Natural killer cell treated with Interleukin-12 subunit alpha and Interleukin-12 subunit beta and Interleukin-15 and Interleukin-18, amount 100 ng/mL, for 72 hours (primary cell): Measurements from ENCODE around the gene IFITM5. TPM values are rescaled to one million over a fixed set of nuclear protein-coding genes. Genes with fewer than 3 reads are reported as not detected.

Experiments
- ATAC-seq, 2 donors: fragments of 150-1000 bp; cut with Tn5 transposase in 1 of 2; sonication (Bioruptor Pico), chemical (Tn5 transposase) in 1 of 2; 2 replicates each; pipeline ENCODE4 v1.10.0; 2021
- DNase-seq: peaks from one replicate; pipeline ENCODE4 v3.0.0; 2022; ENCODE audit warnings: low spot score
- H3K27ac Mint-ChIP-seq, 2 donors: 1 replicate in 1 of 2; 2 replicates in 1 of 2; pipeline ENCODE4 v1.8.0; 2022; ENCODE audit warnings: mixed read lengths in 2 of 2, mild to moderate bottlenecking in 1 of 2, moderate library complexity in 1 of 2
- H3K27me3 Mint-ChIP-seq, 2 donors: 1 replicate in 1 of 2; 2 replicates in 1 of 2; pipeline ENCODE4 v1.8.0; 2022; ENCODE audit warnings: mixed read lengths in 2 of 2
- H3K36me3 Mint-ChIP-seq: one replicate; pipeline ENCODE4 v1.8.0; 2022; ENCODE audit warnings: mixed read lengths
- H3K4me1 Mint-ChIP-seq, 2 donors: 1 replicate in 1 of 2; 2 replicates in 1 of 2; pipeline ENCODE4 v1.8.0; 2022; ENCODE audit warnings: low read depth in 2 of 2, mixed read lengths in 2 of 2, mild to moderate bottlenecking in 1 of 2
- H3K4me3 Mint-ChIP-seq: one replicate; pipeline ENCODE4 v1.8.0; 2022; ENCODE audit warnings: mixed read lengths
- H3K9me3 Mint-ChIP-seq: 2 replicates; pipeline ENCODE4 v1.8.0; 2022; ENCODE audit warnings: mixed read lengths
- total RNA-seq, 2 donors: library from RNA; stranded (reverse); gene quantifications; one replicate each; pipeline ENCODE4 v1.2.3, GENCODE V29; 2022

The IFITM5 gene
- total RNA-seq, 2 donors from 2014 or later, result not detected

DNA sequence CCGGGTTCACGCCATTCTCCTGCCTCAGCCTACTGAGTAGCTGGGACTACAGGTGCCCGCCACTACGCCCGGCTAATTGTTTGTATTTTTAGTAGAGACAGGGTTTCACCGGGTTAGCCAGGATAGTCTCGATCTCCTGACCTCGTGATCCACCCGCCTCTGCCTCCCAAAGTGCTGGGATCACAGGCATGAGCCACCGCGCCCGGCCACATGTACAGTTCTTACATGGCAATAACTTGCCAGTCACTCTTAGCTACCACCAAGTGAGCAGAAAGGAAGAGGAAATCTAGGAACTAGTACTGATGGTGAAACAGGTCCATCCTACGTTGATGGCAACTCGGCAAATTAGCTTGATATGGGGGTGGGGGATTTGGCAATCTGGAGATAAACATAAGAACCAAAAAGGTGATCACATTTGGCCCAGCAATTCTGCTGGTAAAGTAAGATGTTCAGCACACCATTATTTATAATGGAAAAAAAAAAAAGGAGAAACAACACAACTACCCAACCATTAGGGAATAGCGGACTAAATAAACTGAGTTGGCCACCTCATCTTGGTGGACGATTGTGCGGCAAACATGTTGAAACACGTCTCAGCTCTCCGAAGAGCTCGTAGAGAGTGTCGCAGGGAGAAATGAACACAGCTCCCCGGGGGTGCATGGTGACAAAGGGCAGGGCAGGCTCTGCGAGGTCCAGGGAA is 15.8 kb downstream of the IFITM5 start:
- Mint-ChIP-seq H3K27ac (no peak overlapping the region), H3K4me1 (peaks cover 17 to 40% of the 10 kb centered on the region in 2 donors), H3K27me3 (peaks cover 20 to 35% of the 10 kb centered on the region in 2 donors), H3K36me3 (no peaks in the 10 kb centered on the region), H3K9me3 (no peaks in the 10 kb centered on the region), H3K4me3 (no peak overlapping the region)
- DNase-seq (peak; percentile 52), ATAC-seq (no peak)

DNA sequence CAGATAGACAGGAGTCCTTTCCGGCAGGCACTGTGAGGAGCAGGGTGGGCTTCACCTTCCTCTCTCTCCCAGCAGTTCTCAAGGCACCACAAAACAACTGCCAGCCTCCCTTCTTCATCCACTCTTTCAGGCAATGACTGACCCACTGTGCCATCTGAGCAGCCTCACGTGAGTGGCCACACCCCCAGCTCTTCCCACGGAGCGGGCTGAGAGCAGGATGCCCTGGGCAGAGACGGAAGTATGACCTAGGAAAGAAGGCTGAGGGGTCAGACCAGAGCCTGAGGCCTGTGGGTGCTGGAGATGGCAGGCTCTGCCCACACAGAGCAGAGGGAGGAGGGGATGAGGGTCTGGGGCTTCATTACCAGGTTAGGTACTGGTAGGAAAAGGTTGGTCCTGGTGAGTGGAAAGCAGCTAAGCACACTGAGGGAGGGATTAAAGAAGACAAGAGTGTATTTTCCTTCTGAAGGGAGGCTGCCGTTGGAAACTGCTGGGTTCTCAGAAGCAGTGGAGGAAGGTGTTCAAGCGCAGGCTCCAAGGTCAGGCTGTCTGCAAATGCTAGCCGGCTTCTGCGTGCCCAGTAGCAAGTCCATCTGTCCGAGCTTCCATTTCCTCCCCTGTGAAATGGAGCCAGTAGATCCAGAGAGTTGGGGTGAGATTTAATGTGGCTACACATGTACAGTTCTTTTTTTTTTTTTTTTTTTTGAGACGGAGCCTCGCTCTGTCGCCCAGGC is 16.5 kb downstream of the IFITM5 start:
- peaks cover 18 to 40% of the 10 kb centered on the region in 2 donors for H3K4me1 Mint-ChIP-seq
- no peak for ATAC-seq
- no peak for DNase-seq
- H3K27me3 Mint-ChIP-seq, result peaks cover 20 to 33% of the 10 kb centered on the region in 2 donors
- H3K27ac Mint-ChIP-seq, result no peak overlapping the region
- peak overlapping the region; percentile 34 for H3K4me3 Mint-ChIP-seq
- H3K36me3 Mint-ChIP-seq, result no peaks in the 10 kb centered on the region
- H3K9me3 Mint-ChIP-seq, result no peaks in the 10 kb centered on the region

DNA sequence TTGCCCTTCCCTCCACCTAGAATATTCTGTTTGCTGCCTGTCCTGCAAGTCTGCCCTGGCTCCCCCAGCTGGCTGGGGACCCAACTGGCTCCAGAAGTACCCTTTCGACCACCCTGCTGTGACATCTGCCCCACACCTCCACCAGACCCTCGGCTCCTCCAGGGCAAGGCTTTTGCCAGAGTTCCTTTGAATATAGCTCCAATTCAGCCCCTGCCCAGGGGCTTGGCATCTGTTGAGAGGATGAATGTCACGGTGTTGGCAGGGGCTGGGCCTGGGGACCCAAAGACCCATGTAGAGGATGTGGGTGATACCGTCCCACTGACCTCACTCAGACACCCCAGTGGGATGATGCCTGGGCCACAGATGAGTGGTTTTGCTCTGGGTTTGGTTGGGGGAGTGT is 17.2 kb downstream of the IFITM5 start:
- Mint-ChIP-seq H3K4me3 (peak overlapping the region; percentile 34), H3K27ac (no peak overlapping the region), H3K9me3 (no peaks in the 10 kb centered on the region), H3K4me1 (peaks cover 19 to 41% of the 10 kb centered on the region in 2 donors), H3K27me3 (peaks cover 20 to 32% of the 10 kb centered on the region in 2 donors), H3K36me3 (no peaks in the 10 kb centered on the region)
- no peak for DNase-seq
- ATAC-seq, result no peak

DNA sequence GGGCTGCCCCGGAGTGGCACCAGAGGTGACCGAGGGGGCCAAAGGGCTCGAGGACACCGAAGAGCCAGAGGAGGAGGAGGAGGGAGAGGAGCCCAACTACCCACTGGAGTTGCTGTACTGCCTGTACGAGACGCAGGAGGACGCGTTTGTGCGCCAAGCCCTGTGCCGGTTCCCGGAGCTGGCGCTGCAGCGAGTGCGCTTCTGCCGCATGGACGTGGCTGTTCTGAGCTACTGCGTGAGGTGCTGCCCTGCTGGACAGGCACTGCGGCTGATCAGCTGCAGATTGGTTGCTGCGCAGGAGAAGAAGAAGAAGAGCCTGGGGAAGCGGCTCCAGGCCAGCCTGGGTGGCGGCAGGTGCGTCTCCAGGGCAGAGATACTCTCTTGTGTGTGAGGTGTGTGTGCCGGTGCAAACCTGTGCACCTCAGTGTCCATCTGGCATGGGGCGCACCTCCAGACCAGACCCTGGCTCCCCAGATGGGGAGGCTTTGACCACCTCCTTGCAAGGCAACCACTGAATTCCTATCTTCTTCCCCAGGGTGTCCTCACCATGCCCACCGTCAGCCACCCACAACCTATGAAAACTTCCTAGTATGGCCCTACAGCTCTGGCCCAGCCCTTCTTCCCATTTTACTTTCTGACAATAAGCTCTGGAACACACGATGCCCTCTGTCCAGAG is 17.7 kb downstream of the IFITM5 start:
- H3K36me3 Mint-ChIP-seq, result no peaks in the 10 kb centered on the region
- H3K27ac Mint-ChIP-seq, result no peak overlapping the region
- peaks cover 20 to 28% of the 10 kb centered on the region in 2 donors for H3K27me3 Mint-ChIP-seq
- peak overlapping the region; percentile 62 for H3K4me3 Mint-ChIP-seq
- H3K4me1 Mint-ChIP-seq, result peaks cover 19 to 38% of the 10 kb centered on the region in 2 donors
- DNase-seq (peak; percentile 50), ATAC-seq (no peak)
- H3K9me3 Mint-ChIP-seq, result no peaks in the 10 kb centered on the region

DNA sequence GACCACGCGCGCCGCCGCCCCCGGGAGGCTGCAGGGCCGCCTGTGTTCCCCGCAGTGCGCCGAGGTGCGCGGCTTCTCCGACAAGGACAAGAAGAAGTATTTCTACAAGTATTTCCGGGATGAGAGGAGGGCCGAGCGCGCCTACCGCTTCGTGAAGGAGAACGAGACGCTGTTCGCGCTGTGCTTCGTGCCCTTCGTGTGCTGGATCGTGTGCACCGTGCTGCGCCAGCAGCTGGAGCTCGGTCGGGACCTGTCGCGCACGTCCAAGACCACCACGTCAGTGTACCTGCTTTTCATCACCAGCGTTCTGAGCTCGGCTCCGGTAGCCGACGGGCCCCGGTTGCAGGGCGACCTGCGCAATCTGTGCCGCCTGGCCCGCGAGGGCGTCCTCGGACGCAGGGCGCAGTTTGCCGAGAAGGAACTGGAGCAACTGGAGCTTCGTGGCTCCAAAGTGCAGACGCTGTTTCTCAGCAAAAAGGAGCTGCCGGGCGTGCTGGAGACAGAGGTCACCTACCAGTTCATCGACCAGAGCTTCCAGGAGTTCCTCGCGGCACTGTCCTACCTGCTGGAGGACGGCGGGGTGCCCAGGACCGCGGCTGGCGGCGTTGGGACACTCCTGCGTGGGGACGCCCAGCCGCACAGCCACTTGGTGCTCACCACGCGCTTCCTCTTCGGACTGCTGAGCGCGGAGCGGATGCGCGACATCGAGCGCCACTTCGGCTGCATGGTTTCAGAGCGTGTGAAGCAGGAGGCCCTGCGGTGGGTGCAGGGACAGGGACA is 18.4 kb downstream of the IFITM5 start:
- ATAC-seq (peak; percentile 56 to 57), DNase-seq (peak; percentile 68)
- Mint-ChIP-seq H3K4me1 (peaks cover 19 to 38% of the 10 kb centered on the region in 2 donors), H3K4me3 (peak overlapping the region; percentile 62), H3K27me3 (peaks cover 20 to 25% of the 10 kb centered on the region in 2 donors), H3K27ac (no peak overlapping the region), H3K9me3 (no peaks in the 10 kb centered on the region), H3K36me3 (no peaks in the 10 kb centered on the region)

DNA sequence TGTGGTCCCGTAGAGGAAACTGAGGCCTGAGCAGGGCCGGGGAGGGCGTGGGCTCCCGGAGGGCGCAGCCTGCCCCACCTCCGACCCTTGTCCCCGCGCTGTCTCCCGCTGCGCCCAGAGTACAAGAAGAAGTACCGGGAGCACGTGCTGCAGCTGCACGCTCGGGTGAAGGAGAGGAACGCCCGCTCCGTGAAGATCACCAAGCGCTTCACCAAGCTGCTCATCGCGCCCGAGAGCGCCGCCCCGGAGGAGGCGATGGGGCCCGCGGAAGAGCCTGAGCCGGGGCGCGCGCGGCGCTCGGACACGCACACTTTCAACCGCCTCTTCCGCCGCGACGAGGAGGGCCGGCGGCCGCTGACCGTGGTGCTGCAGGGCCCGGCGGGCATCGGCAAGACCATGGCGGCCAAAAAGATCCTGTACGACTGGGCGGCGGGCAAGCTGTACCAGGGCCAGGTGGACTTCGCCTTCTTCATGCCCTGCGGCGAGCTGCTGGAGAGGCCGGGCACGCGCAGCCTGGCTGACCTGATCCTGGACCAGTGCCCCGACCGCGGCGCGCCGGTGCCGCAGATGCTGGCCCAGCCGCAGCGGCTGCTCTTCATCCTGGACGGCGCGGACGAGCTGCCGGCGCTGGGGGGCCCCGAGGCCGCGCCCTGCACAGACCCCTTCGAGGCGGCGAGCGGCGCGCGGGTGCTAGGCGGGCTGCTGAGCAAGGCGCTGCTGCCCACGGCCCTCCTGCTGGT is 19.2 kb downstream of the IFITM5 start:
- ATAC-seq, result peak; percentile 53 to 68
- Mint-ChIP-seq H3K36me3 (no peaks in the 10 kb centered on the region), H3K27ac (no peak overlapping the region), H3K9me3 (no peaks in the 10 kb centered on the region), H3K27me3 (peaks cover 20 to 23% of the 10 kb centered on the region in 2 donors), H3K4me1 (peaks cover 19 to 38% of the 10 kb centered on the region in 2 donors), H3K4me3 (no peak overlapping the region)
- DNase-seq, result peak; percentile 62

DNA sequence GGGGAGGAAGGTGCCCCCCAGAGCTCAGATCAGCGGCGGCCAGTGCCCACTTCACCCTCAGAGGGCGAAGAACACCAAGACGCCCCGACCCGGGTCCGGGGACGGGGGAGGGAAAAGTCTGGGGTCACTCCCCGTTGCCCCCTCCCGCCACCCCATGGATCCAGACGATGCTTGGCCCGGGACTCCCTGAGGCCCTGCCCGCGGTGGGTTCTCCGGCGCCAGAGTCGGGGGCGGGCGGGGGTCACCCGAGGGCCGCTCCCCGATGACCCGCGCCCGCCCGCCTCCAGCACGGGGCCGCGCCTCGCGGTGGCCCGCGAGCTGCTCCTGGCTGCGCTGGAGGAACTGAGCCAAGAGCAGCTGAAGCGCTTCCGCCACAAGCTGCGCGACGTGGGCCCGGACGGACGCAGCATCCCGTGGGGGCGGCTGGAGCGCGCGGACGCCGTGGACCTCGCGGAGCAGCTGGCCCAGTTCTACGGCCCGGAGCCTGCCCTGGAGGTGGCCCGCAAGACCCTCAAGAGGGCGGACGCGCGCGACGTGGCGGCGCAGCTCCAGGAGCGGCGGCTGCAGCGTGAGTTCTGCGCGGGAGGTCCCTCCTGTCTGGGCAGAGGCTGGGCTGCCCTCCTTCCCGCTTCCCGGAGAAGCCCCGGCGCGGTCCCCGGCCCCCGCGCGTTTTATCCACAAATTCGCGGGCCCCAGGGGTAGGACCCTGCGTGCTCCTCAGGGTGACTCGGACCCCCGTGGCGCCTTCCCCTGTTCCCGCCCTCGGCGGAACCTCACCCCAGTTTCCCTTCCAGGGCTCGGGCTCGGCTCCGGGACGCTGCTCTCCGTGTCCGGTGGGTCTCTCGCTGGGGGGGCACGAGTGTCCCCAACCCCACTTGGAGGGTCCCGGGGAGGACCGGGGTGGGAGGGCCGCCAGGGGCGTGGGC is 20.0 kb downstream of the IFITM5 start:
- no peaks in the 10 kb centered on the region for H3K36me3 Mint-ChIP-seq
- peaks cover 19 to 36% of the 10 kb centered on the region in 2 donors for H3K4me1 Mint-ChIP-seq

DNA sequence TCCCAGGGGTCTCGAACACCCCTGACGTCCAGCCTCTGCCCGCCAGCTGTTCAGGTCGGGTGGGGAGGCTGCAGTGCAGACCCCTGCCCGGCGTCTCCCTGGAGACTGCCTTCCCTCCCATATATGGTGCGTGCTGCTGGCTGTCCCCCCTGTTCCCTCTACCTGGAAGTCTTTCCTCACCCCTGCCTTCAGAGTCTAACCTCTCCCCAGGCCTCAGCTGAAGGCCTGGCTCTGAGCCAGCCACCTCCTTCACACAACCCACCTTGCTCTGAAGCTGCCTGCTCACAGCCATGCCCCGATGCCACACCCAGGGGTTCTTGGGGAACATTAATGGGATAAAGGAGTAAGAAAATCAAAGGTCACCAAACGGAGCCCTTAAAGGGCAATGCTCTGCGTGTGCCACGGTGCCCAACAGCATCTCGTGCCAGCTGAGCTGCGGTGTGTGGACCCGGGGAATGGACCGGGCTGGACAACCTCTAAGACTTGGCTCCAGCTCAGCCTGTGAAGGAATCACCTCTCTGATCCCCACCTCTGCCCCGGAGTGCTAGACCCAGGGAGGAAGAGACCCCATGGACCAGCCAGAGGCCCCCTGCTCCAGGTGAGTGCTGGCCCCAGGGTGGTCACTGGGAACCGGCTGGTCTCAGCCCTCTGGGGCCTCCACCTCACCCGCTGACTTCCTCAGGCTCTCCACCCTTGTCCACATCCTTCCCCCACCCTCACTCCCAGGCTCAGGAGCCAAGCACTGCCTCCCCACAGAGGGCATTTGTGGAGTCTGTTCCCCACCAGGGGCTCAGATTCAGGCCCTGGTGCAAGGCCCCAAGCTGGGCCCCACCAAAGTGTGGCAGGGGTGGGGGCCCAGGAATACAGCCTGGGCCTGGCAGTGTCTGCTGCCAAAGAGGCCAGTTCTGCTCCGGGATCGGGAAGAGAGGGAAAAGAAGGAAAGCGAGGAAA is 21.1 kb downstream of the IFITM5 start, which contains the start of gene NLRP6:
NLRP6 (plus strand) TSS at position 407 of the 951 bp plus-strand sequence; CDS start at position 570, 163 bp downstream.
- Mint-ChIP-seq H3K27ac (peak within 1 kb of the TSS in 1 of 2 donors; percentile 37), H3K27me3 (peaks cover 15 to 17% of the 10 kb centered on the region in 2 donors), H3K9me3 (no peaks in the 10 kb centered on the region), H3K36me3 (no peaks in the 10 kb centered on the region), H3K4me3 (peak within 1 kb of the TSS; percentile 64), H3K4me1 (peaks cover 13 to 31% of the 10 kb centered on the region in 2 donors)
- ATAC-seq, result no peak
- no peak for DNase-seq

More for the DNA sequence above, 20.0 kb downstream of the IFITM5 start:
- Mint-ChIP-seq H3K4me3 (peak overlapping the region; percentile 64), H3K9me3 (no peaks in the 10 kb centered on the region), H3K27me3 (peaks cover 20 to 21% of the 10 kb centered on the region in 2 donors), H3K27ac (peak overlapping the region in 1 of 2 donors; percentile 37)
- ATAC-seq, result no peak
- peak; percentile 52 for DNase-seq

DNA sequence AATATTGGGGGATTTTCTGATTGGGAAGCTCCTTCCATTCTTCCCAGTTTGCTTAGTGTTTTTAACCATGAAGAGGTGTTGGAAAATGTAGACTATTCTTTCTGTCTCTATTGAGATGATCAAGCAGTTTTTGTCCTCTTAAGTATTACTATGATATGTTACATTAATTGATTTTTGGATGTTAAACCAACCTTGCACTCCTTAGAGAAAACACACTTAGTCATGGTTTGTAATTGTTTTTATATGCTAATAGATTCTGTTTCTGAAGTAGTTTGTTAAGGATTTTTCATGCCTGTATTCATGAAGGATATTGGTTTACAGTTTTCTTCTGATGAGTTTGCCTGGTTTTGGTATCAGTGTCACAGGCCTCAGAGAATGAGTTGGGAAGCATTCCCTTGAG is 23.1 kb downstream of the IFITM5 start:
- DNase-seq (no peak), ATAC-seq (no peak)
- Mint-ChIP-seq H3K4me1 (peaks cover 10 to 17% of the 10 kb centered on the region in 2 donors), H3K27ac (no peak overlapping the region), H3K27me3 (peaks cover 0 to 2% of the 10 kb centered on the region in 2 donors), H3K9me3 (no peaks in the 10 kb centered on the region), H3K4me3 (no peak overlapping the region), H3K36me3 (no peaks in the 10 kb centered on the region)

DNA sequence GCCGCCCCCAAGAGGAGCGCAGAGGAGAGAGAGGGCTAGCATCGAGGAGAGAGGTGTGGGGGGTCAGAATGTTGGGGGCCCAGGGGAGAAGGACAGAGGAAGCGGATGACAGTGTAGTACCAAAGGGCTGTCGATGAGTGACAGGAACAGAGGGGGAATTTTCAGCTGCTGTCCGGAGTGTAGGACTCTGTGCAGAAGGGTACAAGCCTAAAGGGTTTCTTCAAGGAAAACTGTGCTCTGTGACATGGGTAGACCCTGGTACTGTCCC is 26.5 kb downstream of the IFITM5 start:
- no peak for ATAC-seq
- DNase-seq, result no peak
- no peak overlapping the region for H3K27ac Mint-ChIP-seq

DNA sequence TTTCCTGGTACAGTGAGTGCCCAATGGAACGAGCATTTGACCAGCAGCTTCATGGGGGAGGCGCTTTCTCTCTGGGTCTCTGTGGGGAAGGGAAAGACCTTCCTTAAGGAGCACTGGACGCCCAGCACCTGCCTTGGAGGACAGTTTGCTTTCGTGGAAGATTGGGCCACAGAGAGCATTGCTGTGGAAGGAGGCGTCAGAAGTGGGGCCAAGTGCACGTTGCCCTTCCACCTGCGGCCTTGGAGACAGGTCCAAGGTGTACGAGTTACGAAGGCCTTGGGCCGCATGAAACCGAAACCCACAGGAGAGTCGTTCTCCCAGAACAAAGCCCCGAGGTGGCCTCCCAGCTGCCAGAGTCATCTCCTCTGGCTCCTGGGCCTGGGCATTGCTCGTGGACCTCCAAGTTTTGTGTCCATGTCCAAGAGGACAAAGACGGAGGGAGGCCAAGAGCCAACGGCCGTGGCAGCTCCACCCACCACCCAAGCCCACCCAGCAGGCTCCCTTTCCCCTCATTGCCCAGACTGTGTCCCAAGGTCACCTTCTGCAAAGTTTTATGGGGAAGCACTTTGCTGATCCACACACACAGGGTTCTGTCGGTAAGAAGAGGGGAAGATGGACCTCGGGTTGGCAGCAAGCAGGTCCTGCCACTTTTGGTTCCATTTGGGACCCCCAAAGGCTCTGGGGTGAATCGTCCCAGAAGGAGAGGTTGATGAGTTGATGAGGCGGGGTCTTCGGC is 27.0 kb downstream of the IFITM5 start:
- Mint-ChIP-seq H3K27ac (peak overlapping the region; percentile 15 to 32), H3K4me3 (no peak overlapping the region), H3K36me3 (no peaks in the 10 kb centered on the region), H3K4me1 (peaks cover 25 to 29% of the 10 kb centered on the region in 2 donors), H3K9me3 (no peaks in the 10 kb centered on the region), H3K27me3 (no peaks in the 10 kb centered on the region)
- no peak for ATAC-seq
- DNase-seq, result no peak

More for the DNA sequence above, 26.5 kb downstream of the IFITM5 start:
- Mint-ChIP-seq H3K36me3 (no peaks in the 10 kb centered on the region), H3K4me3 (no peak overlapping the region), H3K9me3 (no peaks in the 10 kb centered on the region), H3K27me3 (no peaks in the 10 kb centered on the region), H3K4me1 (peaks cover 24 to 31% of the 10 kb centered on the region in 2 donors)
